Activated CD4-positive, CD25-positive, alpha-beta regulatory T cell treated with anti-CD3 and anti-CD28 coated beads, Interleukin-2, amount 50 U/mL, for 24 hours (primary cell): ENCODE data around the gene NRP2.

Source experiments
- ATAC-seq, 2 donors: fragments of 150-1000 bp; cut with Tn5 transposase; one replicate each; pipeline ENCODE4 v1.10.0; 2021; ENCODE audit warnings: mild to moderate bottlenecking in 1 of 2, moderate library complexity in 1 of 2

NRP2 gene

DNA sequence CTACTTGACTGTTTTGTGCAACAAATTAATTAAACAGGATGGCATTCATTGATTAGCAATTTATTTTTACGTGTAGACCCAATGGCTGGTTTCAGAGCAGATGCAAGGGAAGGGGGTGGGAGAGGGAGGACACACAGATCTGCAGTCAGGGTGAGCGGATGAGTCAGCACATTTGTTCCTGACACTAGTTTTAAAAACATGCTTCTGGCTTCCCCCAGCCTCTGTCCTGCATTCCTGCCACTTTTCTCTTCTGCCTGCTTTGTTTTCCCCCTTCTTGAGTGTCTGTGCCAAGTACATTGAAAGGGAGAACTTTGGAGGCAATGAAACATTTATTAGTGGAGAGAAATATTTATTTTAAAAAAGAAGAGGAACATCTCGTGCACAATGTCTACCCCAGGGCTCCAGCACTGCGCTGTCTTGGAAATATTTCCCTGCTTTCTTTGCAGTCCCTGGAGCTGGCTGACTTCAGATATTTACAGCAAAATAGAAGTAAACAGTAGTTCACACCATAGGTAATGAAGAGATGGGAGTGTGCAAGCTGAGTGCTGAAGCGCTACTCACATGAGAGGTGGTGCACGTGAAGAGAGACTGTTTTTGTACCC lies 52.2 kb downstream of the NRP2 start:
- no peak for ATAC-seq

DNA sequence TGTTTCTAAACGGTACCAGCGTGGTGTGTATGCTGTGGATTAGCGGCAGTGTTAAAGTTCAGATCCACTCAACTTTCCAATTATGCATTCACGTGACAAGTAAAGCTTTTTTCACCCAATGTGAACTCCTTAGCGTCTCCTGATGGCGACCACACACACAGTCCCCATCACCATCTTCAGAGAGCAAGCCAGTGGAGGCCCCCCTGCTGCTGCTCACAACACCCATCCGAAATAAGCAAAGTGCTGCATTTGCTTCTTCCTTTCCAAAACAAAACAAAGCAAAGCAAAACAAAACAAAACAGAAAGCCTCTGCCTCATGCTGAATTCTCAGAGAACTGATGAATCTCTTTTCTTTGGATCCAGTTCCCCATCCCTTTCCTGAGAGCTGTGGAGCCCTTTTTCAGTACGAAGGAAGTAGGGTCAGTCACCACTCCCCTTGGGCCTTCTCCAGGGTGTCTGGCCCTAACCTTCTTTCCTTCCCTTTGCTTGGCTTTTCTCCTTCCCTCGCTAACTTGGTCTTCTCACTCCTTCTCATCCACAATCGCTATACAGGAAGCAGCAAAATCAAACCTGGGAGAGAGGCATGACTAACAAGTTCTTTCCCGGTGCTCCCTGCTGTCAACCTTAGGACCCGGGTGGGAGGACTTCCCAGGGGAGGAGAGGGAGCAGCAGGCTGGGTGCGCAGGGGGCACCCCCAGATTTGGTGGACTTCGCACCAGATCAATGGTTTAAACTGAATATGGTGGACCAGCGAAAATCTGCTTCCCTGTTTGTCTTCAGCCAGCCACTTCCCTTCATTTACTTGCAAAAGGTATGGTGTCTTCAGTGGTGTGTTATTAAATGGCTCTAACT lies 56.0 kb downstream of the NRP2 start:
- no peak for ATAC-seq

DNA sequence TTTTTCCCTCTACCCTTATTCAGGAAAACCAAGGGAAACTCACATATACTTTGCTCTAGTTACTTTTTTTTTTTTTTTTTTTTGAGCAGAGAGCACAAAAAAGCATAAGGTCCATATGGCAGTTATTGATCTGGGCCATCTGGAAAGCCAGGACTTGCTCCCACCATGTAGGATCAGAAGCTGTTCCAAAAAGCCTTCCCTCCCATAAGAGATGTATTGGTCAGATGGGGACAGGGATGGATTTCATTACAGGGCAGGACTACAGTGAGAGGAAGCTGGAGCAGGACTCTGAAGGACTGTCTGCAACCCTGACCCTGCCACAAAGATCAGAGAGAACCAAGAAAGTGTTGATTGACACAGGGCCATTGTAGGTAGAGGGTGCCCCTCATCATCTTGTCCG lies 57.3 kb downstream of the NRP2 start:
- no peak for ATAC-seq

DNA sequence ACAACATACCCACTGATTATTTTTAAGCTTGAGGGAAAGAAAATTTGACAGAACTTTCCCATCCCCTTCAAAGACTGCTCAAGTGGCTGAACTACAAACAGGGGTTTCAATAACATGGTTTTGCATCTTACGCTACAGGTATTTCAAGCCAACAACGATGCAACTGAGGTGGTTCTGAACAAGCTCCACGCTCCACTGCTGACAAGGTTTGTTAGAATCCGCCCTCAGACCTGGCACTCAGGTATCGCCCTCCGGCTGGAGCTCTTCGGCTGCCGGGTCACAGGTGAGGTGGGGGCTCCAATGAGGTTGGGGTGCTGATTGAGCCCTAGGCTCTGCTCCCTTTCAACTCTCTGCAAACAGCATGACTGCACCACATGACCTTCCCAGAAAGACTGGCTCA lies 58.1 kb downstream of the NRP2 start:
- no peak for ATAC-seq

DNA sequence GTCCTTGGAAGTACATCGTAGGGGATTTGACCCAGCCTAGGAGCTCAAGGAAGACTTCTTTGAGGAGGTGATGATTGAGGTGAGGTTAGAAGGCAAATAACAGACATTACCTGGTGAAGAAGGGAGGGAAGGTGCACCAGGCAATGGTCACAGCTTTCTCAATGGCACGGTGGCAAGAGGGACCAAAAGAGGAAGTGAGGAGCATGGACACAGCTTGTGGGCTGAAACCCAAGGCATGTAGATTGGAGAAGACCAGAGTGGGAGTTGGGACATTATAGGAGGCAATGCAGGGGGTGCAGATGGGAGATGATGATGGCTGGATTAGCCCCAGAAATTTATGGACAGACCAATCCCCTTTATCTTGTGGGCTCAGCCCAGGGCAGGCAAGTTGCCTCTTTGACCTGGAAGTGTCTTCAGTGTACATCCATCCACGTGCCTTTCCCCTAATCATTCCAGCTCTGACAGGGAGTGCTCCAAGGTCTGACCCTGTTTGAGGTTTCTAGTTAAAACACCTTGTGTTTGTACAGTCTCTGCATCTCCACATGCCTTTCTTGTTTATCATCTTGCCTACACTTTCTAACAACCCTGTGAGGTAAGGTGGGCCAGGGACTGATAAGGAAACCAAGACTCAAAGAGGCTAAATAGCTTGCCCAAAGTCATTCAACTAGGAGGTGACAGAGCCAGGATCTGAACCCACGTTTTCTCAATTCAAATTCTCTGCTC lies 59.1 kb downstream of the NRP2 start:
- ATAC-seq: no peak

DNA sequence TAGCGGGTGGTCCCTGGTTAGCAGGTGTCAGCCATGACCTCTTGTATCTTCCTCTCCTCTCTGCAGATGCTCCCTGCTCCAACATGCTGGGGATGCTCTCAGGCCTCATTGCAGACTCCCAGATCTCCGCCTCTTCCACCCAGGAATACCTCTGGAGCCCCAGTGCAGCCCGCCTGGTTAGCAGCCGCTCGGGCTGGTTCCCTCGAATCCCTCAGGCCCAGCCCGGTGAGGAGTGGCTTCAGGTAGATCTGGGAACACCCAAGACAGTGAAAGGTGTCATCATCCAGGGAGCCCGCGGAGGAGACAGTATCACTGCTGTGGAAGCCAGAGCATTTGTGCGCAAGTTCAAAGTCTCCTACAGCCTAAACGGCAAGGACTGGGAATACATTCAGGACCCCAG lies 60.8 kb downstream of the NRP2 start:
- no peak for ATAC-seq

DNA sequence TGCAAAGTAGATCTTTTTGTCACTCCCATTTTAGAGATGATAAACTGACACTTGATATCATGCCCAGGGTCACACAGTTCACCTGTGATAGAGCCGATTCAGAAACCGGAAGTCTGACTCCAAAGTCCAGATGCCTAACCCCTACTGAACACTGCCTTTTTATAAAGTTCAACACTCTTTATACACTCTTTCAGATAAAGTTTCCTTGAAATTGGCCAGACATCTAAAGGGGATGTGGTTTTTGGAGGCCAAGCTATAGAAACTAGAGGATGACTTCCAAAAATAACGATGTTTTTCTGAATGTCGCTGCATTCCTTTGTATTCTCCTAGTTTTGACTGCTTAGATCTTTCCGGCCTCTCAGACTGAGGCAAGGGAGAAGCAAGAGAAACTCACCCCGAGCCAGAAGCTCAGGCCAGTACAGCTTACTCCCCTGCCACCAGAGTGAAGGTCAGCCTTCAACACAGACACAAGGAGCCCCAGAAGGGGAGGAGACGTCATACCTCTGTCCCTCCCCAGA lies 61.8 kb downstream of the NRP2 start:
- ATAC-seq: no peak

DNA sequence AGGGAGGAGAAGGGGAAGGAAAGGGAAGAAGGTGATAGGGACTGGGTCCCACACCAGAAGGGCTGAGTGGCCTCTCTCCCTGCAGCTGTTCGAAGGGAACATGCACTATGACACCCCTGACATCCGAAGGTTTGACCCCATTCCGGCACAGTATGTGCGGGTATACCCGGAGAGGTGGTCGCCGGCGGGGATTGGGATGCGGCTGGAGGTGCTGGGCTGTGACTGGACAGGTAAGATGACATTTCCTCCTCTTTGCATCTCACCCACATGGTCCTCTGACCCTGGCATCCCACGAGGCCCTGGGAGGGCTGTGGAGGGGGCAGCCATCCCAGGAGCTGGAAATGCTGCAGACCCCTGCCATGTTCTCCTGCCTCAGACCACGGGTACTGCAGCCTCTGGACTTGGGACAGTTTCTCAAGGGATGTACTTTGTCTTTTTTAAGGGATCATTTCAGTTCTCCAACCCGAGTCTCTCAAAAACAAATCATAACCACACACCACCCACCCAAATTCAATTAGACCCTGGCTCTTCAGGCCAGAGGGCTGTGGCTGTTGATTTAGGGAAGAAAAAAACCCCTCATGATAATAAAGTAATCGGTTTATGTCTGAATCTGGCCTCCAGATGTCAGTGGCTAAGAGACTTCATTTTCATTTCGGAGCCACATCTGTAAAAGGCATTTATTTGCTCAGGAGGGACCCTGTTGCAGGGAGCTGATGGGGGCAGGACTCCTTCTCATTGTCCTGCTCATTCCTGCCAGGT lies 63.5 kb downstream of the NRP2 start:
- no peak for ATAC-seq

DNA sequence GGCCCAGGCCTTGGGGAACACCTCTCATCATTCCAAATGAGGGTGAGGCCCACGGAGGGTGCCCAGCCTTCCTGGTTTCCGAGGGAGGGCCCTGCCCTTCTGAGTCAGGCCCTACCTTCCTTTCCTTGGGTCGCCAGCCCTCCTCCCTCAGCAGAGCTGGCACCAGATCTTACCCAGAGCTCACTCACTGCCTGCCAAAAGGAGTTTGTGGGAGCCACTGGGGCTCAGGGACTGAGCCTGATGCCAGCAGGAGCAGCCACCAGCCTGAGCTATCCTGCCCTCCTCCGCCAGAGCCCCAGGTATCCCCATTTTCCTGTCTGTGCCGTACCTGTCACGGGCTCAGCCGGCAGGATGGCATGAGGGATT lies 64.1 kb downstream of the NRP2 start:
- ATAC-seq: no peak

DNA sequence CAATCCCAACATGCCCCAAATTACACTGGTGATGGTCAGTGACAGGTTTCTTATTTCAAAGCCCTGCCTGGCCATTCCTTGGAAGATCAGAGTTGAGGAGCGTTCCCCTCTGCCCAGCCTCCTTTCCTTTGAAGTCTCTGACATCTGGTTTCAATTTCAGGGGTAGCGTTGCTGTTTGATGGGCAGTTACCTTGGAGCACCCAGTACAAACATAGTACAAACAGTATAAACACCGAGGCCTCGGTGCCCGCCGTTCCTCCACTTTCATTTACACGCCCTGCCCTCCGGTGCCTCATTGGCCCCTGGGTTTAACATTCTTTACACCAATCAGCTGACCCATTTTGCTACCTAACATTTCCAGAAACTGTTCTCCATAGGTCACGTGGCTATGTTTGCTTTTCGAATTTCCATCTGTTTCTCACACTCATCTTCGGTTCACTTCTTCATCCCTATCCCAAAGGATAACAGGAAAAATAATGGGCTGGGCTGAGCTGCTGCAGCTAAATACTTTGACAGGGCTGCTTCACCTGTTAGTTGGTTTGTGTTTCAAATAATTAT lies 65.6 kb downstream of the NRP2 start:
- no peak for ATAC-seq

DNA sequence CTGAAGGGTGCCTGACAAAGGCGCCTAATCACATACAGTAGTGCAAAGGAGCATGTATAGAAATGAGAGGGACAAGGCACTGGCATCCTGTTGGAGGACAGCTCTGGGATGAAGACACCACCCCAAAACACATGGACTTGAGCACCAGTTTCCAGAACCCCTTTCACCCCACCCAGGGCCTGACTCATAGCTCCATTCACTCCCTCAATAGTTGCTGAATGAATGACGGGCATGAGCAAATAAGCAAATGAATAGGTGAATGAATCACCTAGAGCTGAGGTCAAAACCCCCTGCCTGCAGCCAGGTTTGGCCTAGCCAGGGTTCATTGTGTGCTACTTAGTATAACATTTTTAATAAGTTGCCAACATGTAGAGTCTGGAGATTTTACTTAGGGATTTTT lies 66.3 kb downstream of the NRP2 start:
- peak in 1 of 2 donors; percentile 24 for ATAC-seq

DNA sequence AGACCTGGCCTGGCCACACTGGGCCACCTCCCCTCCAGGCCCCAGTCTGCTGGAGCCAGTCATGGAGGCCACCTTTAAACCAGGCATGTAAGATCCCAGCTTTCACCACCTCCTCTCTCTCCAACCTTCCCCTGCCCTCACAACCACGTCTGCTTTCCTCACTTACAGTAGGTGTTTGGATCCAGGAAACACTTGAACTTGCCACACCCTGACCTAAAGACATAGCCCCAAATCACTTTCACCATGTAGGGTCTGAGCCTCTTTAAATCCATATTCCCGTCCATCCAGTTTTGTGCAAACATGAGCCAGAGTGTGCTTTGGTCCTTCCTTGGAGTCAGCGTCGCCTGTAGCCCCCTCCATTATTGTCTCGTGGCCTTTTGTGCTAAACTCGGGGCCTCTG lies 66.8 kb downstream of the NRP2 start:
- no peak for ATAC-seq

DNA sequence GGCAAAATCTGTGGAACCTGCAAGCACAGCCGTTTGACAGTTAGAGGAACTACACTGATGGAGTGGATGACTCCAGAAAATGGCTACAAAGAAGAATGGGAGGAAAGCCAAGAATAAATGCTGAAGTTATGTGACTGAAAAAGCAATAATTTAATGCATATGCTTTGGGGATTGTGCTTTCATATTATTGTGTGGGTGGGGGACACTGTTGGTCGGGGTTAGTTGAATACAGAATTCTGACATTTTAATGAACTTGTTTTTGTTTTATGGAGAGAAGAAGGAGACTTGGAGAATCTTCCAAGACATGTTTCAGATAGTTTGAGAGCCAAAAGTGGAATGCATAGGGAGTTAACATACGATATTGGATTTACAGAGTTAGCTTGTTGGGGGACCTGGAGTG lies 68.5 kb downstream of the NRP2 start:
- no peak for ATAC-seq

DNA sequence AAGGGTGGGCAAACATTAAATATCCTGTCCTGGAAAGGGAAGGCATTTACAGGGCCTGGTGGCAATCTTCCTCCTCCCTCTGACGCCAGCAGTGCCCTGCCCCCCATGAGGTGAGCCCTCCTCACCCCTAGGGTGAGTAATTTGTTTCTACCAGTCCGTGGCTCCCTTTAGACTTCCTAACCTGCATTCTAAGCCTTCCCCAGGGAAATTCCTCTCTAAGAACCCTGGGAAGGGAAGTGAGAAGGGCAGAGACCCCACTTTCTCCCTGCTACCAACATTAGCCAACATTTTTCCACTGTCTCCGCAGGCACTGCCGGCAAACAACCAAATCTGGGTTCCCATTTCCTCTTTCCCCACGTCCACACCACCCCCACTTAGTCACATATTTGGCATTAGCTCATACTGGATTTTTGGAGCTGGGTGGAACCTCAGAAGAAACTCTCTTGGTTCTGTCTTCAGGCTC lies 69.3 kb downstream of the NRP2 start:
- no peak for ATAC-seq

DNA sequence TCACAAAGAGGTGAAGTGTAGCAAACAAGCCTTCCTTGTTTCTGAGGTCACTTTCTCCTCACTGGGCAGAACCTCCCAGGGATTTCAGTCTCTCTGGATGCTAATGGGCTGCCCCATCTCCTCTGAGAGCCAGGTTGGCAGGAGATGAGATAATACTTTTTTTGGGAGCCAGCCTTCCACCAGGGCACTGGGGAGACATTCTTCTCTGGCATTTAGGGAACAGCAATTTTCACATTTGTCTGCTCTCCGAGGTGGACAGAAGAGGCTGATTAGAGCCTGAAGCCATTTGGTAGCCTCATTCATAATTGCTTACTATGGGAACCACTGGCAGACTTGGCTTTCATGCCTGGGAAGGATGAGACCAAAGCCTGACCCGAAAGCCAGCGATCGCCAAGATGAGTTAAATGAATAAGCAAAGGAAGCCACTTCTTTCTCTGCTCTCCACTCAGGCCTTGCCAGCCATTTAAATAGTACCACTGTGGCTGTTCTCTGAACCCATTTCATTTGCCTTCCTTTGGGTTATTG lies 70.1 kb downstream of the NRP2 start:
- ATAC-seq: no peak

DNA sequence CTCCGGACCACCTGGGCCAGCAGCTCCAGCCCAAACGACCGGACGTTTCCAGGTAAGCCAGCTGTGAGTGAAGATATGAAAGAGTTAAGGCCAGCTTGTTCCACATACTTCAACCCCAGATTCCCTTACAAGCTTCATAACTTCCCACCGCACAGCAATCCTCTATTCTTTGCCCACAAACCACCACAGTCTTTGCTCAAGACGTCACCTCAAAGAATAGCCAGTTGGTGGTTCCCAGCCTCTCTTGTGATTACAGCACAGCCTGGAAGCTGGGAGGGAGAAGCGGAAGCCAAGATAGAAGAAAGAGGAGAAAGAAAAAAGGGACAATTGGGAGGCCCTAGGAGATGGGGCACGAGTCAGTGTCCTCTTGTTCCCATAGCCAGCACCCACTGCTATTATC lies 70.6 kb downstream of the NRP2 start:
- ATAC-seq: no peak

DNA sequence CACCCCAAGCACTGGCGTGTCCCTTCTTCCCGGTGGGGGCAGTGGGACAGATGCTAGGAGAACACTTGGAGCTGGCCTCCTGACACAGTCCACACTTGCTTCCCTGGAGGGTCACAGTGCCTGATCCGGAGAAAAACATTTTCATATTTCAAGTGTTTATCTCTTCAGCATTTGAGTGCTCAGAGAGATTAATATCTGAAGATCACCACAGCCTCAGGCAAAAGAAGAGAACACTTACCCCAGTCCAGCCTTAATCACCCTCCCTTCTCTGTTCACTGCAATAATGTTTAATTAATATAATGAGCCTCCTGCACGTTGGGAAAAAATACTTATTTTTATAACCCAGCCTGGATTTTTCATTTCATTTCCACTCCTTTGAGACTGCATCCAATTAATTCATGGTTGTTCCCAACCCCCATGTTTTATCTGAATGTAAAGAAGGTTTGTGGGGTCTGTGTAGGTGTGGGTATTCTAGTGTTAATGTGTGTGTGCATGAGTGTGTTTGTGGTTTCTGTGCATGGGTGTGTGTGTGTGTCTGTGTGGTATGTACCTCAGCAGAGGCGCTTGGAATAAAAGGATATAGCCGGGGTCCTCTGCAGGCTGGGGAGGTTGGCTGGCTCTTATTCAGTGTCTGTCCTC lies 72.1 kb downstream of the NRP2 start:
- ATAC-seq: no peak

DNA sequence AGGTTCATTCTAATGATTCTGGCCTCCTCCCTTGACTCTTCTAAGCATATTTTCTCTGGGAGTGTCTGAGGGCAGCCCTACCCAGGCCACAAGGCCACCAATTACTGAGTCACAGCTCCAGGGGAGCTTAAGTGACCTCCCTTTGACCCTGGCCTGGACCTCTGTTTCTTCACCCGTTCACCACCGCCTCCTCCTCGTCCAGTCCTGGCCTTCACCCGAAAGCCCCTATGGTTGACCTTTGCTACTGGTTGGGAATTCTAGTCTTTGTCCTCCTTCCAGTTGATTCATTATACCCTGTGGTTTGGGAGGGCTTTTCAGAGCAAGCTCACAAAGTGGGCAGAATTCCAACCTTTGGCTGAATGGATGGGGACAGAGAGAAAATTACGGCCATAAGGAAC lies 72.6 kb downstream of the NRP2 start:
- no peak for ATAC-seq

DNA sequence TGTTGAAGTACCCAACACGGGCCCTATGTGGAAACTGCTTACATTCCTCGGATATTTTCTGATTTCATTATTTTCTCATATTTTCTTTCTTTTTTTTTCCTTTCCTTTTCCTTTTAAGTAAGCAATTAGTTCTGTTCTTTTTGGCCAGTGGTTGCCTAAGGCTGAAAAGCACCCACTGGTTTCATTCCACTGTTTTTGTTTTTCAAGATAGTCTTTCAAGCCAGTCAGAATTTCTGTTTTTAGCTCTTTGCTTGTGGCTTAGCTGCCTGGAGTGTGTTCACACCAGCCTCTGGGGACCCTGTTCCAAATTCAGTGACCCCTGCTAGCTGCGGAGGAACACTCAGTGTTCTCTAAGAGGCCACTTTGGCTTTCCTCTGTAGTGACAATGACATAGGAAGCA lies 73.6 kb downstream of the NRP2 start:
- ATAC-seq: no peak

DNA sequence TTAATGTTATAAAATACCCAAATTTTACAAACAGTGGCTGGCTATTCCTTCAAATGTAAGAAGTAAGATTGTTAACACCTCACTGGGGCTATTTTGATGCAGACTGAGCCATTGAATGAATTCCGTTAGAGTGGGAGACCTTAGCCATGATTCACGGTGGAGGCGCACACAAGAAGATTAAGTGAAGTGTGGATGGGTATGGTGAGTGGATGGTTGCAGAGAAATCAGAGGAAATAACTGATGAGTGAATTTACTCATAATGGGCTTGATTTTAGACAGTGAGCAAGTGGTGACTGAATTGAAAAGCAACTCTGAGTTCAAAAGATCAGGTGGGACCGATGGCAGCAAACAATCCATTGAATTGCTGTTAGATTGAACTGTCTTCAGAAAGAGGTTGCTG lies 75.0 kb downstream of the NRP2 start:
- ATAC-seq: no peak

DNA sequence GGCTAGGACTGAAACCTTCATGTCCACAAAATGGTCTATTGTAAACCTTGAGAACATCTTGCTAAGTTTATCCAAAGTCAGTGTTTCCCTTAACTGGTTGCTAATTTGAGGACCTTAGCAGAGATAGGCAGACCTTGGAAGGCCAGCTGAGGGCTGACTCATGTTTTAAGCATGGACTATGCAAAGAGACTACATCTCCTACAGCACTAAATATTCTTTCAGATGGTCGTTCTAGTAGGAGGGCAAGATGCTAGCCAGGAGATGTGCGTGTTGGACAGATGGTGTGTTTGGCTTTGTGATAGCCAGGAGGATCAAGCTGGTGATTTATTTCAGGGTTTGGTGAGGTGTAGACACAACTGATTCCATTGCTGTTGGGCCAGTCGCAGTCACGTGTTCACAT lies 75.8 kb downstream of the NRP2 start:
- ATAC-seq: no peak

DNA sequence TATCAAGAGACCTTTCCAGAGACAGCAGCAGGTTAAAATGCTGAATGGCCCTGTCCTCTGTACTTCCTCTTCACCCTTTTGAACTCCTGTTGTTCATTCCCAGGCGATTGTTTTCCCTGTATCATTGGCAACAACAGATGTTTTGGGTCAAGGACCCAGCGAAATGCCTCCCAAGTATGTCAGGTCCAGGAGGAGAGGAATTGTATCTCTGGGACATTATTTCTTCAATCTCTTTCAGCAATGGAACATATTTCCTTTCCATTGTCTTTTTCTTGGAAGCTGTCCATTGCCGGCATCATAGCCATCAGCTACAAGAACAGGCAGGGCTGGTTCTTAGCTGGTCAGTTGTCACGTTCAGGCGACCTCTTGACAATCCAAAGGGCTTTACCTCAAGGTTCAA lies 76.2 kb downstream of the NRP2 start:
- ATAC-seq: no peak
